GM08714 (cell line): ENCODE measurements around the gene CFAP99.
"Not testable (repeated sequence)": the region's sequence is repeated elsewhere in the genome, so short reads cannot be mapped to it uniquely, and the experiment has no call there.

Source experiments
- H3K4me3 ChIP-seq: fragments of 200-500 bp; sonication (Bioruptor generic); 2 replicates; pipeline ENCODE4 v1.5.1; 2014; ENCODE audit warnings: mild to moderate bottlenecking, low read length, inconsistent platforms
- ZNF274 ChIP-seq: IDR thresholded peaks from 2 replicates; pipeline ENCODE4 v1.6.1; 2012; ENCODE audit warnings: mild to moderate bottlenecking, low read depth, low read length

CFAP99 gene

DNA sequence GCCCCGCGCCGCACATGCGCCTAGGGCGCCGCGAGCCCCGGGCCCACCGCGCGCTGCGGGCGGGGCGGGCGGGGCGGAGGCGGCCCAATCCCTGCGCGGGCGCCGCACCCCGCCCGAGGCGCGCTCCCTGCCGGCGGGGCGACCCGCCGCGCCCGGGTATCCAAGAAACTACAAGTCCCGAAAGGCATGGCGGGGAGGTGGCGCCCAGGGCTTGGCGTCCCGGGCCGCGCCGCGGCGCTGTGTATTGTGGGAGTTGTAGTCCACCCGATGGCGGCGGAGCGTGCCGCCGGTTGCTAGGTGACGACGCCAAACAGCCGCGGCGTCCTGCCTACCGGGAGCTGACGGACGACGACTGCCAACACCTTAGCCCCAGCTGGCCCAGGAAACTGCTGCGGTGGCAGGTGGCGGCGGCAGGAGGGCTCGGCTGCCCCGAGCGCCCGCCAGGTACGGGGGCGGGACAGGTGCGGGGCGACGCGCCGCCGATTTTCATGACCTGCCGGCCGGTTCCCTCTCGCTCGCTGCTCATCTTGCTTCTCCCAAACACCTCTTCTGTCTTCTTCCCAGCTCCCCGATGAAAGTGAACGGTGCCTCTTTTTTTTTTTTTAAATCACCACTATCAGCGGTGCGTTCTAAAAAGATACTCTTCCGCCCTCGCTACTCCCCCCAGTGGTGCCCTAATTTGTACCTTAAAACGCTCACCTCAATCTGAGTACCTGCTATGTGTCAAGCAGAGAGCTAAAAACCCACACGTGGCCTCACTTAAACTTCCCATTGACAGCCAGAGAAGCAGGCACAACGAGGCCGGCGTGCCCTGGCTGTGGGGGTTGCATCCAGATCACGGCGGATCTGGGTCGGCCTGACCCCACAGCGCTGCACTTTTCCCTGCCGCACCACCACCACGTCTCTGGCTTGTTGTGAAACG is at the start of gene CFAP99:
Gene CFAP99 (plus strand): TSS at position 306 of the 922 bp plus-strand sequence.
- no peak for TF ChIP-seq ZNF274
- H3K4me3 ChIP-seq: peak within 1 kb of the TSS; percentile 53; the same call in 1 of the 2 replicates

GRCh38 chr4:2370597-2371320 is 48.0 kb upstream of the CFAP99 start:
- no peak for TF ChIP-seq ZNF274
- H3K4me3 ChIP-seq: no peak overlapping the region

GRCh38 chr4:2371765-2372487 is 46.8 kb upstream of the CFAP99 start:
- no peak for TF ChIP-seq ZNF274

DNA sequence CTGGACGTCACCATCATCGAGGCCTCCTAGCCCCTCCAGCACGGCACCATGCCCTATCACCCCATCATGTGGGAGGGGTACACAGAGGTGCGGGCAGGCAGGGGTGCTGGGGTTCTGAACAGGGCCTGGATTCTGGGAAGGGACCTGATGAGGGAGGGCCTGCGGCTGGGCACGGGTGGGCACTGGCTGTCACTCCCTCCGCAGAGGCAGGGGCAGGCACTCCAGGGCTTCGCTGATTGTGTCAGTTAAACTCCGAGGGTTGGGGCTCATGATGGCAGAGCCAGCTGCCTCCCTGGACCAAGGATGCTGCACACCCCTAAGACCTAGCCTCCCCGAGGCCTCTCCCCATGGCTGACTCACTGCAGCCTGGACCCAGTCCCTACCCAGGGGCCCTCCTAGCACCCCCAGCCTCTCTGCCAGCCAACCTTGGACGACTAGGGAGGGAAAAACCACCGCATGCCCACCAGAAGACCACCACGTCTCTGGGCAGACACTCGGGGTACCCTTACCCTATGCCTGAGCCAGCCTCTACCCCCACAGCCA is 46.2 kb upstream of the CFAP99 start:
- H3K4me3 ChIP-seq: no peak overlapping the region
- TF ChIP-seq ZNF274: no peak

More at GRCh38 chr4:2371765-2372487, 46.8 kb upstream of the CFAP99 start:
- no peak overlapping the region for H3K4me3 ChIP-seq

- H3K4me3 ChIP-seq: no peak overlapping the region
- TF ChIP-seq ZNF274: no peak
Observed at GRCh38 chr4:2373532-2373931, 45.2 kb upstream of the CFAP99 start.

DNA sequence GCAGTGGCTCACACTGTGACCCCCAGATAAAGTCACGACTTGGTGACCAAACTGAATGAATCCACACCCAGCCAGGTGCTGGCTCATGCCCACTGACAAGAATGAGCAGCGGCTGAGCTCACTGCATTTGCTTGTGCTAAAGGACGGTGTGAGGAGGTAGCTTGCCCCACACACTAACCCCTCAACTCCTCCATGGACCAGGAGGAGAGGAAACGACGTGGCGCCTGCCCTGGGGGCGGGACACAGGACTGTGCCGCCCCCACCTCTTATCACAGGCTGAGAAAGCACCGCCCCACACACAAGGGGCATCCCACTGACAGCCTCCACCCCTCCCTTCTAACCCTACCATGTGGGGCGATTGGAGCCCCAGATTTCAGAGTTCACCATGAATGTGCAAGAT is 43.3 kb upstream of the CFAP99 start:
- no peak overlapping the region for H3K4me3 ChIP-seq
- no peak for TF ChIP-seq ZNF274

DNA sequence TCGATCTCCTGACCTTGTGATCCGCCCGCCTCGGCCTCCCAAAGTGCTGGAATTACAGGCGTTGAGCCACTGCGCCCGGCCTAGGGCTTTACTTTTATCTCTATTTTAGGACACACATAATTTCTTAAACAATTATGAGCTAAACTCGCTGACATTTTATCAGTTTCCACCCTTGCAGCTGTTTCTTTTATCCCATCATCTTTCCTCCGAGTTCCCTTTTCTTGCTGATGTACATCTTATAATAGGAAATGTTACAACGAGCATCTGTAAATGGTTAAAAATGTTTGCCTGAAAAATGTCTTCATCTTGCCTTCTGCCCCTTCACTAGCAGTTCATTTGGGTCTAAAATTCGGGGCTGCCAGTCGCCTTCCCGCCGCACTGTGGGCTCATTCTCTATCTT is 41.5 kb upstream of the CFAP99 start:
- H3K4me3 ChIP-seq: no peak overlapping the region
- TF ChIP-seq ZNF274: no peak

GRCh38 chr4:2378401-2378800 is 40.4 kb upstream of the CFAP99 start:
- TF ChIP-seq ZNF274: no peak
- no peak overlapping the region for H3K4me3 ChIP-seq

- no peak overlapping the region for H3K4me3 ChIP-seq
- TF ChIP-seq ZNF274: no peak
Observed at GRCh38 chr4:2378898-2379297, 39.9 kb upstream of the CFAP99 start.

DNA sequence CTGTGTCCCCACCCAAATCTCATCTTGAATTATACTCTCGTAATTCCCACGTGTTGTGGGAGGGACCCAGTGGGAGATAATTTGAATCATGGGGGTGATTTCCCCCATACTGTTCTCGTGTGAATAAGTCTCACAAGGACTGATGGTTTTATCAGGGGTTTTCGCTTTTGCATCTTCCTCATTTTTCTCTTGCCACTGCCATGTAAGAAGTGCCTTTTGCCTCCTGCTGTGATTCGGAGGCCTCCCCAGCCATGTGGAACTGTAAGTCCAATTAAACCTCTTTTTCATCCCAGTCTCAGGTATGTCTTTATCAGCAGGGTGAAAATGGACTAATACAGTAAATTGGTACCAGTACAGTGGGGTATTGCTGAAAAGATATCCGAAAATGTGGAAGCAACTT is 38.2 kb upstream of the CFAP99 start:
- not testable (repeated sequence) for H3K4me3 ChIP-seq

- not testable (repeated sequence) for H3K4me3 ChIP-seq
Observed at GRCh38 chr4:2382769-2383202, 36.0 kb upstream of the CFAP99 start.

DNA sequence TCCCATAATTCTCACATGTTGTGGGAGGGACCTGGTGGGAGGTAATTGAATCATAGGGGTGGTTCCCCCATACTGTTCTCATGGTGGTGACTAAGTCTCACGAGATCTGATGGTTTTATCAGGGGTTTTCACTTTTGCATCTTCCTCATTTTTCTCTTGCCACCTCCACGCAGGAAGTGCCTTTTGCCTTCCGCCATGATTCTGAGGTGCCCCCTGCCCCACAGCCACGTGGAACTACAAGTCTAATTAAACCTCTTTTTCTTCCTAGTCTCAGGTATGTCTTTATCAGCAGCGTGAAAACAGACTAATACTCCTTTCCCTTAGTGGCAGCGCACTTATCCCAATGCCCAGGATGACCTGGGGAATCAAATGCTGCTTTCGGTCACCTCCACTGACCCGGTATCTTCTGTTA is 35.5 kb upstream of the CFAP99 start:
- not testable (repeated sequence) for H3K4me3 ChIP-seq

- no peak for TF ChIP-seq ZNF274
- H3K4me3 ChIP-seq: no peak overlapping the region
Observed at GRCh38 chr4:2383760-2384159, 35.0 kb upstream of the CFAP99 start.

GRCh38 chr4:2384245-2384644 is 34.5 kb upstream of the CFAP99 start:
- no peak overlapping the region for H3K4me3 ChIP-seq
- no peak for TF ChIP-seq ZNF274
